ENCODE measurements around the gene KICS2.

DNA sequence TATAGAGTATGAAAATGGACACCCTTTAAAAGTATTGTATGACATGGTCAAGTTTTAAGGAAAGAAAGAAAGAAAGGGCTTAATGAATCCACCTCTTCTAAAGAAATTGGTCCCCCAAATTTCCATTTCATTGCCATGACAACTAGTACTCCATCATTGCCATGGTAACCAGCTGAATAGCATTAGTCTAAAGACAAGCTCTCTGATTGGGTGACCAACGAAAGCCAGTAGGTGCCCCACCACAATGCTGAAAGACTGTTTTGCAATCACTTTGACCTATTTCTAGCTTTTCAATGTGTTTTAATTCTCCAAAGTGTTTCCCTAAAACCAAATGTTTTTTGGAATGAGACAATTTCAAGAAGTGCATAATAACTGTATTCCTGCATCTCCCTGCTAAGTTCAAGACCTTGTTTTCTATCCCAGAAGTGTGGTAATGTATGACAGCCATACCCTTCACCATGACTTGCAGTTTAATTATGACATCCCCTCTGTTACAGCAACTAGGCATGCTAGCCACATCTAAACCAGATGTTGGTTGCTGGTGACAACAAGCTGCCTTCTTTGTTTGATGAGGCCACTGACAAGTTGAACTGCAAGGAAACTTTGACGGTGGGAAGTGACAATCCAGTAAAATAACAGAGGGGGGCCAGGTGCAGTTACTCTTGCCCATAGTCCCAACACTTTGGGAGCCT, 46.7 kb downstream of the KICS2 start:
- no peak for TF ChIP-seq FOXA1 (IDR thresholded peaks at IDR 0.05; ENCODE audit: borderline replicate concordance)
- no peak for TF ChIP-seq HDAC6 (IDR thresholded peaks at IDR 0.05; ENCODE audit: low read depth, low read length)

All from K562 (cell line).